Calu3 (cell line): ENCODE data around the gene NRSN1. TPM values are rescaled to one million over a fixed set of nuclear protein-coding genes. Genes with fewer than 3 reads are reported as not detected.

Source experiments
- BruUV-seq: library from RNA; stranded (reverse); fragments of 400-500 nt; replicated peaks from 2 replicates; lab custom pipeline; 2021; lab: Mats Ljungman, UMichigan
- CTCF ChIA-PET: fragments of 300-600 bp; sonication (Branson Sonifier 250); formaldehyde crosslinking; loops from one replicate; lab custom pipeline; 2022; ENCODE audit warnings: antibody characterized with exemption; lab: Charles Lee
- DNase-seq: peaks from one replicate; pipeline ENCODE4 v3.0.0; 2022
- H3K27ac Mint-ChIP-seq: one replicate; pipeline ENCODE4 v1.8.0; 2022; ENCODE audit warnings: mixed read lengths; ENCODE audit not compliant: unreplicated experiment
- H3K27me3 Mint-ChIP-seq: one replicate; pipeline ENCODE4 v1.8.0; 2022; ENCODE audit warnings: mixed read lengths; ENCODE audit not compliant: unreplicated experiment
- H3K36me3 Mint-ChIP-seq: one replicate; pipeline ENCODE4 v1.8.0; 2022; ENCODE audit warnings: mild to moderate bottlenecking, moderate library complexity, mixed read lengths; ENCODE audit not compliant: insufficient read depth, unreplicated experiment
- H3K4me1 Mint-ChIP-seq: one replicate; pipeline ENCODE4 v1.8.0; 2022; ENCODE audit warnings: mild to moderate bottlenecking, low read depth, mixed read lengths; ENCODE audit not compliant: unreplicated experiment
- H3K4me3 Mint-ChIP-seq: one replicate; pipeline ENCODE4 v1.8.0; 2022; ENCODE audit warnings: mild to moderate bottlenecking, low read depth, moderate library complexity, mixed read lengths; ENCODE audit not compliant: unreplicated experiment
- H3K9me3 Mint-ChIP-seq: one replicate; pipeline ENCODE4 v1.8.0; 2022; ENCODE audit warnings: low read depth, mixed read lengths; ENCODE audit not compliant: unreplicated experiment
- intact Hi-C: fragments of 100-400 bp; cut with micrococcal nuclease; formaldehyde crosslinking; loops from one replicate; pipeline ENCODE4 v1.10.0; 2022; ENCODE audit not compliant: unreplicated experiment
- total RNA-seq: library from RNA; stranded (reverse); gene quantifications from 2 replicates; pipeline ENCODE4 v1.2.3, GENCODE V29; 2022
- TF ChIP-seq, protein P1 (sequence below): fragments of 200-600 bp; IDR thresholded peaks from one replicate; pipeline ENCODE4 v1.8.0; 2022; ENCODE audit warnings: antibody characterized with exemption; ENCODE audit not compliant: unreplicated experiment

The NRSN1 gene
- total RNA-seq, 1 experiment from 2014 or later, result 0.14 TPM

DNA sequence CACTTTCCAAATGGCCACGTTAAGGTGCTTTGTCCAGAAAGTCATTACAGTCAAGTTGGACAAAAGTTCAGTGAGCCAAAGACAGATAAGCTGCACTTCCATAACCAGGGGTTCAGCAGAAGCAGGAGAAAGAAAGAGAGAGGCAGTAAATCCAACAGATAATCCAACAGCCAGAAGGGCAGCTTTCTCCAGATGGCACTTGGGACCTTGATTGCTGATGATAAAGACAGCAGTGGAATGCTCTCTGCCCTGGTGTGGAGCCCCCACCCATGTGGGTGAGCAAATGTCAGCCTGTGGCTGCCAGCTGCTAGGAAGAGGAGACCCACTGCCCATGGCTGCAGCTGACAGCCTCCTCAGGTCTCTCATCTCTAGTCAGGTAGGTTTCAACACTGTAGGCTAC lies 18.7 kb upstream of the NRSN1 start:
- Mint-ChIP-seq H3K27me3 (no peaks in the 10 kb centered on the region), H3K36me3 (no peaks in the 10 kb centered on the region), H3K9me3 (no peaks in the 10 kb centered on the region), H3K4me1 (no peaks in the 10 kb centered on the region), H3K27ac (no peak overlapping the region), H3K4me3 (no peak overlapping the region)
- no peak for DNase-seq
- CTCF ChIA-PET, result no interaction called here
- TF ChIP-seq, protein P1, sequence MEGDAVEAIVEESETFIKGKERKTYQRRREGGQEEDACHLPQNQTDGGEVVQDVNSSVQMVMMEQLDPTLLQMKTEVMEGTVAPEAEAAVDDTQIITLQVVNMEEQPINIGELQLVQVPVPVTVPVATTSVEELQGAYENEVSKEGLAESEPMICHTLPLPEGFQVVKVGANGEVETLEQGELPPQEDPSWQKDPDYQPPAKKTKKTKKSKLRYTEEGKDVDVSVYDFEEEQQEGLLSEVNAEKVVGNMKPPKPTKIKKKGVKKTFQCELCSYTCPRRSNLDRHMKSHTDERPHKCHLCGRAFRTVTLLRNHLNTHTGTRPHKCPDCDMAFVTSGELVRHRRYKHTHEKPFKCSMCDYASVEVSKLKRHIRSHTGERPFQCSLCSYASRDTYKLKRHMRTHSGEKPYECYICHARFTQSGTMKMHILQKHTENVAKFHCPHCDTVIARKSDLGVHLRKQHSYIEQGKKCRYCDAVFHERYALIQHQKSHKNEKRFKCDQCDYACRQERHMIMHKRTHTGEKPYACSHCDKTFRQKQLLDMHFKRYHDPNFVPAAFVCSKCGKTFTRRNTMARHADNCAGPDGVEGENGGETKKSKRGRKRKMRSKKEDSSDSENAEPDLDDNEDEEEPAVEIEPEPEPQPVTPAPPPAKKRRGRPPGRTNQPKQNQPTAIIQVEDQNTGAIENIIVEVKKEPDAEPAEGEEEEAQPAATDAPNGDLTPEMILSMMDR, result no peak
- no TSS peak for BruUV-seq
- intact Hi-C loops, result no loop called here

DNA sequence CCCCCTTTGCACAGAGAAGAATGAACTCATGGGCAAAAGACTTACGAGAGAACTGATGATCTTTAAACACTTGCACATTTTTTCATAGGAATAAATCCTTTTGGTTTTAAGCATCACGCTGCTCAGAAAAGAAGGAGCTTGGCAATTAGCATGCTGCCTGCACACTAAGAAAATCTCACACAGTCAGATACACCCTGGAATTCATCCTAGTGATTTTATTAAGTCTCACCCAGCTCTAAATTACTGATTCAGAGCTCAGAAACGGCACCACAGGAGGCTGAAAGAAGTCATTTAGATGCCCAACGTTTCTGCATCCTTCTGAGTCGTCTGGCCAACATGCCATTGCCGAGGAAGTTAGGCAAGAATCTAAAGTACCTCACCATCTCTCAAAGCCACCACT lies 18.0 kb upstream of the NRSN1 start:
- intact Hi-C loops, result no loop called here
- Mint-ChIP-seq H3K27me3 (no peaks in the 10 kb centered on the region), H3K4me1 (no peaks in the 10 kb centered on the region), H3K9me3 (no peaks in the 10 kb centered on the region), H3K4me3 (no peak overlapping the region), H3K27ac (no peak overlapping the region), H3K36me3 (no peaks in the 10 kb centered on the region)
- BruUV-seq, result no TSS peak
- TF ChIP-seq, protein P1, result no peak
- CTCF ChIA-PET, result no interaction called here
- no peak for DNase-seq

DNA sequence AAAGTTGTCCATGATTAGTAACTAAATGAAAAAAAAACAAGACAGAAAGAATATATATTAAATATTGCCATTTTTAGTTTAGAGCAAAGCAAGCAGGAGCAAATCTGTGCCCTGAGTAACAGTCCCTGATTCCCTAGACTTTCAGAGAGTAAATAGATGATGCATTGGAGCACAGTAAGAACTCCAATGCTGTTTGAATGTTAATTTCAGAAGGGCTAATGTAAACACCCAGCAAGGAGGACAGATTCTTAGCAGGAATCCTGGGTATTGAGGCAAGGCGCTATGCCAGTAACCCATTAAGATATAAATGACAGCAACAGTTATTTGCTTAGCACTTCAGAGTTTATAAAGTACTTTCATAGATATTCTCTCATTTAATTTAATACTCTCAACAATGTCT lies 15.6 kb upstream of the NRSN1 start:
- Mint-ChIP-seq H3K27me3 (no peaks in the 10 kb centered on the region), H3K36me3 (no peaks in the 10 kb centered on the region), H3K4me3 (no peak overlapping the region), H3K4me1 (no peaks in the 10 kb centered on the region), H3K9me3 (no peaks in the 10 kb centered on the region), H3K27ac (no peak overlapping the region)
- TF ChIP-seq, protein P1, result no peak
- intact Hi-C loops, result no loop called here
- DNase-seq, result no peak
- BruUV-seq, result no TSS peak
- CTCF ChIA-PET, result no interaction called here

DNA sequence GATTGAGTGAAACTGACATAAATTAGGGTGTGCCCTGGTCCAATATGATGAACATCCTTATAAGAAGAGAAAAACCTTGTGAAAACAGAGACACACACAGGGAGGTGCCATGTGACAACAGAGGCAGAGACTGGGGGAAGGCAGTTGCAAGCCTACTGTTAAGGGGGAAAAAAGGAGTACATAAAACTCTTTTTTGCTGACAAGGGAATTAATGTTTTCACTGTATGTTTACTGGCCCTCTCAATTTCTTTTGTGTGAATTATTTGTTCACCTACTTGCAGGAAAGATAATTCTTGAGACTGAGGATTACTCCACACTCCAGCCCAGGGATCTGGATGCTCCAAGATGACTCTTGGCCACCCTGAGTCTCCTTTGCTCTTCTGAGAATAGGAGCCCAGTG lies 12.1 kb upstream of the NRSN1 start:
- Mint-ChIP-seq H3K4me3 (no peak overlapping the region), H3K27me3 (no peaks in the 10 kb centered on the region), H3K9me3 (no peaks in the 10 kb centered on the region), H3K27ac (no peak overlapping the region), H3K36me3 (no peaks in the 10 kb centered on the region), H3K4me1 (no peaks in the 10 kb centered on the region)
- no TSS peak for BruUV-seq
- intact Hi-C loops, result no loop called here
- TF ChIP-seq, protein P1, result no peak
- no peak for DNase-seq
- CTCF ChIA-PET, result no interaction called here
